NCI-H748 treated with DMSO at 0.1 percent for 48 hours (cell line): ENCODE data around the gene SEPHS1.
A peak's percentile ranks its signal among the peaks of the same experiment; 100 is the strongest.
"Not testable (repeated sequence)": the region's sequence is repeated elsewhere in the genome, so short reads cannot be mapped to it uniquely, and the experiment has no call there.

ENCODE experiments used
- DNase-seq: peaks from one replicate; lab custom pipeline; 2025; lab: John Stamatoyannopoulos, UW

SEPHS1 gene

GRCh38 chr10:13348216-13349017 is at the start of gene SEPHS1:
Gene SEPHS1 (minus strand): TSS chr10:13348293. CDS start chr10:13344950, 3,343 bp downstream.
- no peak for DNase-seq

- DNase-seq: no peak
Measured at GRCh38 chr10:13397052-13397451, 49.0 kb upstream of the SEPHS1 start.

GRCh38 chr10:13396369-13396768 is 48.3 kb upstream of the SEPHS1 start:
- no peak for DNase-seq

- no peak for DNase-seq
Measured at GRCh38 chr10:13395540-13395939, 47.4 kb upstream of the SEPHS1 start.

- no peak for DNase-seq
Measured at GRCh38 chr10:13393640-13394039, 45.5 kb upstream of the SEPHS1 start.

- no peak for DNase-seq
Measured at GRCh38 chr10:13392701-13393100, 44.6 kb upstream of the SEPHS1 start.

GRCh38 chr10:13390604-13391522 is 42.8 kb upstream of the SEPHS1 start:
- DNase-seq: no peak

- no peak for DNase-seq
Measured at GRCh38 chr10:13388478-13389230, 40.6 kb upstream of the SEPHS1 start.

GRCh38 chr10:13386021-13386420 is 37.9 kb upstream of the SEPHS1 start:
- DNase-seq: no peak

GRCh38 chr10:13383399-13383761 is 35.3 kb upstream of the SEPHS1 start:
- no peak for DNase-seq

GRCh38 chr10:13382703-13383398 is 34.8 kb upstream of the SEPHS1 start:
- peak; percentile 20 for DNase-seq

- DNase-seq: not testable (repeated sequence)
Measured at GRCh38 chr10:13379061-13379460, 31.0 kb upstream of the SEPHS1 start.

GRCh38 chr10:13376746-13377145 is 28.7 kb upstream of the SEPHS1 start:
- DNase-seq: no peak

GRCh38 chr10:13376297-13376696 is 28.2 kb upstream of the SEPHS1 start:
- DNase-seq: no peak

- DNase-seq: no peak
Measured at GRCh38 chr10:13375791-13376190, 27.7 kb upstream of the SEPHS1 start.

GRCh38 chr10:13373644-13374043 is 25.6 kb upstream of the SEPHS1 start:
- no peak for DNase-seq

GRCh38 chr10:13372524-13372923 is 24.4 kb upstream of the SEPHS1 start:
- no peak for DNase-seq

GRCh38 chr10:13371897-13372470 is 23.9 kb upstream of the SEPHS1 start:
- DNase-seq: peak; percentile 53

- DNase-seq: no peak
Measured at GRCh38 chr10:13366891-13367290, 18.8 kb upstream of the SEPHS1 start.

- no peak for DNase-seq
Measured at GRCh38 chr10:13365831-13366230, 17.7 kb upstream of the SEPHS1 start.

GRCh38 chr10:13365243-13365642 is 17.1 kb upstream of the SEPHS1 start:
- no peak for DNase-seq
